ENCODE results near the gene NDUFA3.

The NDUFA3 gene

GRCh38 chr19:54102421-54103169, at the start of gene NDUFA3:
TSS of gene NDUFA3 (plus strand) at chr19:54102855. CDS start at chr19:54102879, 24 bp downstream.
- Histone ChIP-seq H3K36me3 (ENCODE audit: insufficient read depth, low read length) (peaks cover 10% of the 10 kb centered on the region; the same call in 1 of the 2 replicates), H3K27ac (no peak within 1 kb of the TSS), H3K4me3 (peak within 1 kb of the TSS; percentile 89), H3K9ac (ENCODE audit: insufficient read length) (peak within 1 kb of the TSS; percentile 86), H3K9me3 (ENCODE audit: low read depth, low read length) (no peaks in the 10 kb centered on the region)
- TF ChIP-seq POLR2AphosphoS5 (IDR thresholded peaks at IDR 0.05; ENCODE audit: borderline replicate concordance, low read depth, low read length) (peak; percentile 97), EZH2 (IDR thresholded peaks at IDR 0.05) (no peak)
- peak; percentile 79 for DNase-seq (ENCODE audit: low read depth, low spot score)

GRCh38 chr19:54062643-54063042, 40.0 kb upstream of the NDUFA3 start:
- DNase-seq (ENCODE audit: low read depth, low spot score): no peak
- H3K36me3 ChIP-seq (ENCODE audit: insufficient read depth, low read length): no peaks in the 10 kb centered on the region
- H3K9ac ChIP-seq (ENCODE audit: insufficient read length): no peak overlapping the region
- H3K4me3 ChIP-seq: no peak overlapping the region
- no peak overlapping the region for H3K27ac ChIP-seq
- no peak for TF ChIP-seq FOXP2 (optimal IDR thresholded peaks at IDR 0.05; ENCODE audit: control extremely low read depth, extremely low read length, insufficient read depth)
- no peak for TF ChIP-seq EZH2 (IDR thresholded peaks at IDR 0.05)
- no peak for TF ChIP-seq POLR2AphosphoS5 (IDR thresholded peaks at IDR 0.05; ENCODE audit: borderline replicate concordance, low read depth, low read length)
- no peaks in the 10 kb centered on the region for H3K9me3 ChIP-seq (ENCODE audit: low read depth, low read length)

- TF ChIP-seq EZH2 (IDR thresholded peaks at IDR 0.05) (no peak), POLR2AphosphoS5 (IDR thresholded peaks at IDR 0.05; ENCODE audit: borderline replicate concordance, low read depth, low read length) (no peak), FOXP2 (optimal IDR thresholded peaks at IDR 0.05; ENCODE audit: control extremely low read depth, extremely low read length, insufficient read depth) (no peak)
- no peak within 1 kb of the TSS for H3K27ac ChIP-seq
- no peak within 1 kb of the TSS for H3K4me3 ChIP-seq
- H3K9me3 ChIP-seq (ENCODE audit: low read depth, low read length): no peaks in the 10 kb centered on the region
- H3K9ac ChIP-seq (ENCODE audit: insufficient read length): no peak within 1 kb of the TSS
- no peaks in the 10 kb centered on the region for H3K36me3 ChIP-seq (ENCODE audit: insufficient read depth, low read length)
- no peak for DNase-seq (ENCODE audit: low read depth, low spot score)
These were observed 39.1 kb upstream of the NDUFA3 start, which contains the start of gene VSTM1 for GRCh38 chr19:54063350-54064116. TSS of gene VSTM1 (minus strand) at chr19:54063897. CDS start at chr19:54063777, 120 bp downstream.

GRCh38 chr19:54069470-54069869, 33.2 kb upstream of the NDUFA3 start:
- Histone ChIP-seq H3K36me3 (ENCODE audit: insufficient read depth, low read length) (no peaks in the 10 kb centered on the region), H3K9ac (ENCODE audit: insufficient read length) (no peak overlapping the region), H3K9me3 (ENCODE audit: low read depth, low read length) (no peaks in the 10 kb centered on the region), H3K4me3 (no peak overlapping the region), H3K27ac (no peak overlapping the region)
- no peak for TF ChIP-seq POLR2AphosphoS5 (IDR thresholded peaks at IDR 0.05; ENCODE audit: borderline replicate concordance, low read depth, low read length)
- TF ChIP-seq EZH2 (IDR thresholded peaks at IDR 0.05): no peak
- TF ChIP-seq FOXP2 (optimal IDR thresholded peaks at IDR 0.05; ENCODE audit: control extremely low read depth, extremely low read length, insufficient read depth): no peak
- no peak for DNase-seq (ENCODE audit: low read depth, low spot score)

- no peaks in the 10 kb centered on the region for H3K9me3 ChIP-seq (ENCODE audit: low read depth, low read length)
These were observed 28.8 kb upstream of the NDUFA3 start for GRCh38 chr19:54073829-54074228.

GRCh38 chr19:54074851-54075250, 27.8 kb upstream of the NDUFA3 start:
- TF ChIP-seq FOXP2 (optimal IDR thresholded peaks at IDR 0.05; ENCODE audit: control extremely low read depth, extremely low read length, insufficient read depth) (no peak), EZH2 (IDR thresholded peaks at IDR 0.05) (no peak)
- no peak for DNase-seq (ENCODE audit: low read depth, low spot score)

More at GRCh38 chr19:54073829-54074228, 28.8 kb upstream of the NDUFA3 start:
- Histone ChIP-seq H3K9ac (ENCODE audit: insufficient read length) (no peak overlapping the region), H3K27ac (no peak overlapping the region), H3K36me3 (ENCODE audit: insufficient read depth, low read length) (no peaks in the 10 kb centered on the region), H3K4me3 (no peak overlapping the region)
- TF ChIP-seq EZH2 (IDR thresholded peaks at IDR 0.05) (no peak), POLR2AphosphoS5 (IDR thresholded peaks at IDR 0.05; ENCODE audit: borderline replicate concordance, low read depth, low read length) (no peak), FOXP2 (optimal IDR thresholded peaks at IDR 0.05; ENCODE audit: control extremely low read depth, extremely low read length, insufficient read depth) (no peak)
- no peak for DNase-seq (ENCODE audit: low read depth, low spot score)

GRCh38 chr19:54077334-54077733, 25.3 kb upstream of the NDUFA3 start:
- TF ChIP-seq FOXP2 (optimal IDR thresholded peaks at IDR 0.05; ENCODE audit: control extremely low read depth, extremely low read length, insufficient read depth): no peak
- no peak for TF ChIP-seq POLR2AphosphoS5 (IDR thresholded peaks at IDR 0.05; ENCODE audit: borderline replicate concordance, low read depth, low read length)
- TF ChIP-seq EZH2 (IDR thresholded peaks at IDR 0.05): no peak
- DNase-seq (ENCODE audit: low read depth, low spot score): no peak
- H3K4me3 ChIP-seq: no peak overlapping the region

More at GRCh38 chr19:54074851-54075250, 27.8 kb upstream of the NDUFA3 start:
- Histone ChIP-seq H3K9ac (ENCODE audit: insufficient read length) (no peak overlapping the region), H3K9me3 (ENCODE audit: low read depth, low read length) (no peaks in the 10 kb centered on the region), H3K27ac (no peak overlapping the region), H3K4me3 (no peak overlapping the region), H3K36me3 (ENCODE audit: insufficient read depth, low read length) (no peaks in the 10 kb centered on the region)

GRCh38 chr19:54081032-54081431, 21.6 kb upstream of the NDUFA3 start, which contains the start of gene TARM1:
TSS of gene TARM1 (minus strand) at chr19:54081365. CDS start at chr19:54081340, 25 bp downstream.
- Histone ChIP-seq H3K4me3 (no peak within 1 kb of the TSS), H3K9me3 (ENCODE audit: low read depth, low read length) (no peaks in the 10 kb centered on the region), H3K27ac (no peak within 1 kb of the TSS), H3K36me3 (ENCODE audit: insufficient read depth, low read length) (no peaks in the 10 kb centered on the region), H3K9ac (ENCODE audit: insufficient read length) (no peak within 1 kb of the TSS)
- DNase-seq (ENCODE audit: low read depth, low spot score): no peak
- TF ChIP-seq POLR2AphosphoS5 (IDR thresholded peaks at IDR 0.05; ENCODE audit: borderline replicate concordance, low read depth, low read length) (no peak), FOXP2 (optimal IDR thresholded peaks at IDR 0.05; ENCODE audit: control extremely low read depth, extremely low read length, insufficient read depth) (no peak), EZH2 (IDR thresholded peaks at IDR 0.05) (no peak)

More at GRCh38 chr19:54077334-54077733, 25.3 kb upstream of the NDUFA3 start:
- Histone ChIP-seq H3K36me3 (ENCODE audit: insufficient read depth, low read length) (no peaks in the 10 kb centered on the region), H3K9ac (ENCODE audit: insufficient read length) (no peak overlapping the region), H3K9me3 (ENCODE audit: low read depth, low read length) (no peaks in the 10 kb centered on the region), H3K27ac (no peak overlapping the region)
